GM21529 (cell line): ENCODE data around the gene GLIPR1L1.
"Not testable (repeated sequence)": the region's sequence is repeated elsewhere in the genome, so short reads cannot be mapped to it uniquely, and the experiment has no call there.

Experiments
- ATAC-seq: cut with Tn5 transposase; IDR thresholded peaks from one replicate; pipeline ENCODE4 v1.9.1; 2021; ENCODE audit not compliant: unreplicated experiment

The GLIPR1L1 gene, protein sequence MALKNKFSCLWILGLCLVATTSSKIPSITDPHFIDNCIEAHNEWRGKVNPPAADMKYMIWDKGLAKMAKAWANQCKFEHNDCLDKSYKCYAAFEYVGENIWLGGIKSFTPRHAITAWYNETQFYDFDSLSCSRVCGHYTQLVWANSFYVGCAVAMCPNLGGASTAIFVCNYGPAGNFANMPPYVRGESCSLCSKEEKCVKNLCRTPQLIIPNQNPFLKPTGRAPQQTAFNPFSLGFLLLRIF

DNA sequence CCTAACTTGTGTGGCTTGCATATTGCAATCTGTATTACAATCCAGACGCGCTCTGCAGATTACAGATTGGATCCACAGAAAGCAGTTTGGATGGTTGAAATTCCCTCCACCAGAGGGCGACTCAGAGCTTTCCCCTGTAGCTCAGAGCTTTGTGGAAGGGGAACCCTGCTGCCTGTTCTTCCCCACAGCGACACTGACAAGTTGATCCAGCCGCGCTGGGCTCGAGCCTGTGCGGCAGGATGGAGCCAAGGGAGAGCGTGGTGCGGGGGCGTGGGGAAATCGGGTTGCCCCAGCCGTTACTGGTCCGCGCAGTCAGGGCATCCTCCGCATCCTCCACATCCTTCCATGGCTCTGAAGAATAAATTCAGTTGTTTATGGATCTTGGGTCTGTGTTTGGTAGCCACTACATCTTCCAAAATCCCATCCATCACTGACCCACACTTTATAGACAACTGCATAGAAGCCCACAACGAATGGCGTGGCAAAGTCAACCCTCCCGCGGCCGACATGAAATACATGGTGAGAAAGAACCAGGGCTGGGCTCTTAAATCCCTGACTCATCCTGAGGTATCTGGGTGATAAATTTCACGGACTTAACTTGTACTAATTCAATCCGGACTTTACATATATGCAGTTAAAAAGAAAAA, at the start of gene GLIPR1L1:
GLIPR1L1 (plus strand) TSS at position 287 of the 647 bp plus-strand sequence; CDS start at position 346, 59 bp downstream.
- peak; percentile 68 for ATAC-seq

DNA sequence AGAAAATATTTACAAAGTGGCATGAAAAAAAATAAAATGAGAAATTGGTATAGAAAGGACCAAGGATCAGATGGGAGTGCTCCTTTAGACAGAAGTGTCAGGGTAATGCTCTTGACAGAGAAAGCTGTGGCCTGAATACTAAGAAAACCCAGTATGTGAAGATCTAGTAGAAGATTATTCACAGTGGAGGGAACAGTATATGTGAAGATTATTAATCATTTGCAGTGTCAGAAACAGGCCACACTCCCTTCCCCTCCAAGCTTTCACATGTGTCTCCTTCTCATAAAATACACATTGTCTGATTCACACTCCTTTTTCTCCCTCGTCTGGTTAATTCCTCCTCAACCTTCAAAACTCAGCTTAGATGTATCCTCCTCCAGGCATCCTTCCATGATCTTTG, 45.6 kb upstream of the GLIPR1L1 start:
- ATAC-seq = no peak

DNA sequence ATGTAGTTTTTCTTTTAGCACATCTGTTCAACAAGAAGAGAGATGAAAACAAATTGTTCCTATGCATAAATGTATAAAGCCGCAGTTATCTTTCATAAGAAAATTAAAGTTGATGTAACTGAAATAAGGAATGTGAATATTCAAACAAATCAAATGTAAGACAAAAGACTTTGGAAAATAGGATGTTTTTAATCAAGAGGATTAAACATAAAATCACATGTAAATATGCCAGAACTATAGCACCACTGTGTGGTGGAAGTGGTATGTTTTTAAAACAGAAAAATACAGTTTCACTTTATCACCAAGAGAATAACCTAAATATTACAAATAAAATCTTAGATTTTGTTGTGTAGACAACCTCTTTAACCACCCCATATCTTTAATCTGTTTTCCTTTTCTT, 44.7 kb upstream of the GLIPR1L1 start:
- no peak for ATAC-seq

DNA sequence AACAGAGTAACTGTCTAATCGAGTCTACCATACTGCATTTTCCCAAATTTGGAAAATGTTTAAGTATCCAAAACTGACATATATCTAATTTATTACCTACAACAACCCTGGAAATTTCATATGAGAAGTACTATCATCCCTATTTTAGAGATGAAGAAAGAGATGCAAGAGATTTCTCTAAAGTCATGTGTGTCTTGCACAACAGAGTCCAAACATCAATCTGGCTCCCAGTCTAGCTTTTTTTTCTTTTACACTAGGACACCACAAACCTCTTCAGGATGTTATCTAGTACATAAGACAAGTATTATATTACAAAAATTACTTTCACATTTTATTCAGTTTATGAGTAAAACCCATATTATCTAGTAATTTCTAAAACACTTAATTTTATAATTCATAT, 43.5 kb upstream of the GLIPR1L1 start:
- ATAC-seq = no peak

DNA sequence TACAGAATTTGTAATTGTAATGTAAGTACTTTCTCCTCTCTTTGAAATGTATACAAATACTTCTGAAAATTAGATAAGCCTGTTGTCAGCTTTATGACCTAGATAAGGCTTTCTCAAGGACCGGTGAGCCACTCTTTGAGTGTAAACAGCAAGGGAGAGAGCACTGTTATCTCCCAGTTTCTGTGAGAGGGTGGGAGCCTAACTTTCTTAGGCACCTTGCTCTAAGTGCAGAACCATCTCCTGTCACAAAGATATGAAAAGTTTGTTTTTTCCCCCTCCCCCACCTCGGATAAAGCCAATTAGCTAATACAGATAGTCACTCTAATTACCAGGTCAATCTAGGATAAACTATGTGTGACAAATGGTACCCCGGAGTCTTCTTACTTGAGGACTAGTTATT, 40.1 kb upstream of the GLIPR1L1 start:
- ATAC-seq = no peak

DNA sequence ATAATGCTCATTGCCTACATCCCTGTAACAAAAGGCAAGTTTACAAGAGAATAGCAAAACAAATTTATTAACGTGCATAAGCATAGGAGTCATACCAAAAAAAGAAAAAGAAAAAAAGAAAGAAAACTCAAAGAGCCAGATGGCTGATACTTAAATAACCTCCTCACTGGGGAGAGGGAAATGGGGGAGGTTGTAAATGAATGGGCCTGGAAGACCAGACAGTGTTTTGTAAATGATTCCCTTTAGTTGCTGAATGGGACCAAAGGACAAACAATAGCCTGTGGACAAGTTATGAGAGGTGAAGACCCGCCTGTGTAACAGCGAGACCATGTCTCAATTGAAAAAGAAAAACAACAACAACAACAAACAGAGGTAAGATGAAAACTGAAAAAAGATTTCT, 39.7 kb upstream of the GLIPR1L1 start:
- no peak for ATAC-seq

DNA sequence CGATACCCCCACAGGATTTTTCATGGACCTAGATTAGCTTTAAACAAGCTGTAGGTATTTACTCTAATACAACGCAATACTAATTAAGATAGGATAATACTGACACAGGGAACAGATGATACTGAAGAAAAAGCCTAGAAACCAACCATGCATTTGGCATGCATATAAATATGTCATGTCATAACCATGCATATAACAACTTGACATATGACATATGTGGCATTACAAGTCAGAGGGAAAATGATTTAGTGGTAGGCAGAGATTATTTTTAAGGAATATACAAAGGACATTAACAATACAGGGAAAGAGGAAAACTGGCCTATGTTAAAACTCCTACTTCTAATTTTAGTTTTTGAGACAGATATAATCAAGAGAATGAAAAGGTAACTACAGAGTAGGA, 32.2 kb upstream of the GLIPR1L1 start:
- ATAC-seq = no peak

DNA sequence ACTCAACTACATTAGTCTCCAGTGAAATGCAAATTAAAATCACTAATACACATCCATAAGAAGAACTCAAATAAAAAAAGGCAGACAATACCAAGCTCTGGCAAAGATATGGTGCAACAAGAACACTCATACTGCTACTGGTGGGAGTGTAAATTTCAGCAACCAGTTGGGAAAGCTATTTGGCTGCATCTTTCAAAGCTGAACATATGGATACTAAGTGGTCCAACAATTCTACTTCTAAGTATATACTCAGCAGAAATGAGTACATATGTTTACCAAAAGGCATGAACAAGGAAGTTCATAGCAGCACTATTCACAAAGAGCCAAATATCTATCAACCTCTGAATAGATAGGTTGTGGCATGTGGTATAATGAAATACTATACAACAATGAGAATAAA, 31.7 kb upstream of the GLIPR1L1 start:
- ATAC-seq = no peak

DNA sequence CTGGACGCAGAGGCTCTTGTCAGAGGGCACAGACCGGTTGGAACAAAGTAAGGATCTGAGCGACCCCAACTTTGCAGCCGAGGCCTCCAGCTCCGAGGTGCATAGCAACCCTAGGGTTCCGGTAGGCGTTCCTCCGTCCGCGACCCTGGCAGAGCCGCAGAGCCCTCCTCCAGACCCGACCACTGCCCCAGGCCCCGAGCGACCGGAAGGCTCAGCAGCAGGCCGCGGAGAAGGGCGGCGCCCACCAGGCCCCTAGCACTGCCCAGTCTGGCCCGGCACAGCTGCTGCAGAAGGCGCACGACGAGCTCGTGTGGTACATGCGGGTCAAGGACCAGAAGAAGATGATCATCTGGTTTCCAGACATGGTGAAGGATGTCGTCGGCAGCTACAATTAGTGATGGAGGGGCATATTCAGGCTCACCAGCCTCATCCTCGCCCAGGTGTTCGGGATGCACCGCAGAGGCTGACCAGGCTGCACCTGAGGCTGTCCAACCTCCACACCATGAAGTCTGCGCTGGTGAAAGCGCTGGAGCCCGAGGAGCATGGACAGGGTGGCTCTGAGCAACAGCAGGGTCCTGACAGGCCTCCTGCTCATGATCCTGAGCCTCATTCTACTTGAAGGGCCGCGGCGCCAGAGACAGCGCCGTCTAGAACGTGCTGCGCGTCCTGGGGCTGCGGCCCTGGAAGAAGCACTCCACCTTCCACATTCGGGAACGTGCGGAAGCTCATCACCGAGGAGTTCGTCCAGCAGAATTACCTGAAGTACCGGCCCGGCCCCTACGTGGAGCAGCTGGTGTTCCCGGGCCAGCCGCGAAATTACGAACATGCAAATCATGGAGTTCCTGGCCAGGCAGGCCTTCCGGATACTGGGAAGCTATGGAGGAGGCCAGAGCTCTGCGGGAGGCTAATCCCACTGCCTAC, 28.8 kb upstream of the GLIPR1L1 start:
- no peak for ATAC-seq

DNA sequence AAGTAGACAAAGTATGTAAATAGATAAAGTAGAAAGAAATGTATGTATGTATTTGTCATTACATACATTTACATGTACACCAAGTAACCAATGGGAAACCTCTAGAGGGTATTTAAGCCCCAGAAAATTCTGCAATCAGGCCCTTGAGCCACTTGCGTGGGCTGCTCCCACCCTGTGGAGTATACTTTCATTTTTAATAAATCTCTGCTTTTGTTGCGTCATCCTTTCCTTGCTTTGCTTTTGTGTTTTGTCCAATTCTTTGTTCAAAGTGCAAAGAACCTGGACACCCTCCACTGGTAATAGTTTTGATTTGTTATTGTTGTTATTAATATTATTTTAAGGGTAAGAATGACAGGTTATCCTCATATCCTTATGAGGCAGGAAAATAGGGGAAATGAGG, 26.2 kb upstream of the GLIPR1L1 start:
- no peak for ATAC-seq

DNA sequence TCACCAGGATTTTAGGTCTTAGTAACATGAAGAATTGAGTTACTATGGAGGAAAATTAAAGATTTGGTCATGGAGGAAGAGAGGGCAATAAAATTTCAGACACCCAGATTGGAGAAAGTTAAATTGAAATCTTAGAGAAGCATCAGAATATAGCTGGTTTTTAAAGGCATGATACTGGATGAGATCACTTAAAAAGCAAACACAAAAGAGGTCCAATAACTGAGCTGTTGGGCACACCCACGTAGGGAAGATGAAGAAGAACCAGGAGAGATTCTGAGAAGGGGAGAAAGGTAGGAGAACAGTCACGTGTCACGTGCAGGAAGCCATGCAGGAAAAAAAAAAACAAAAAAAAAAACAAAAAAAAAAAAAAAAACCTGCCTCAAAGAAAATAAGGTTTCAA, 23.1 kb upstream of the GLIPR1L1 start:
- no peak for ATAC-seq

DNA sequence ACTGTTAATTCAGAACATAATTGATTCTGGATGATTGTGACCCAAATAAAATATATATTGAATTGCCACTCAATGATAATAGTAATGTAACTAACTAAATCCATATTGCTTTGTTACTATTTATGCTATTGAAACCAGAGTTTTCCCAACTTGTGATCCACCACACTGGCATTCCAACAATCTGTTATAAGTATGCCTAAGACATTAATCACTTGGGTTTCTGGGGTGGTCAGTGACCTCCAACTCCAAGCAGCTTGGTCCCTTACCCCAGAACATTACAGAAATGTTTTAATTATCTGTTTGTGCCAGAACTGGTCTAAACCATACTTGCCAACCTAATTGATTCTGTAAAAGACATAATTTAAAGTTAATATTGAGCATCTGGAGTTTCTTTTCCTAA, 19.0 kb upstream of the GLIPR1L1 start:
- no peak for ATAC-seq

DNA sequence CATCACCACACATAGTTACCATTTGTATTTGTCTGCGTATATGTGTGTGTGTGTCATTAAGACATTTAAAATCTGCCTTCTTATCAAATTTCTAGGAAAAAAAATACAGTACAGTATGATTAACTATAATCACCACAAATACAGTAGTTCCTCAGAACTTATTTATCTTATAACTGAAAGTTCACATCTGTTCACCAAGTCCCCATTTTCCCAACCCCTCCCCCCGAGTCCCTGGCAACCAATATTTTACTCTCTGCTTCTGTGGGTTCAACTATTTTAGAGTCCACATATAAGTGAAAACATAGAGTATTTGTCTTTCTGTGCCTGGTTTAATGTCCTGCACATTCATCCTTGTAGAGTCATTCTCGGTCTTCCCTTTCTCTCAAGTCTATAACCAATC, 16.7 kb upstream of the GLIPR1L1 start:
- ATAC-seq = no peak

DNA sequence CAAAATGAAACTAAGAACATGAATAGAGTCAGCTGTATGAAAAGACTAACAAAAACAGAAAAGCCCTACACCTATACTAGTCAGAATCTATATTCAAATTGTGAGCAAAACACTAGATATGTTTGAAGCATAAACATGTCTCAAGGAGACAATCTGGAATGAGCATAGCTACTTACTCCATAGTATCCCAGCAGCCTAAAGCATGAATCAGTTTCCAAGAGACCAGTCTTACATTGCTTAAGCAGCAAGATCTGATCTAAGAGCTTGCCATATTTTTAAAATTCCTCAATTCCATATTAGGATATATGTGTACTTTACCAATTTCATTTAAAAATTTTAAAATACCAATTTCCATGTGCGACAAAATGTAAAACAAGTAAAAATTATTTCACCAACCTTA, 12.0 kb upstream of the GLIPR1L1 start:
- no peak for ATAC-seq

DNA sequence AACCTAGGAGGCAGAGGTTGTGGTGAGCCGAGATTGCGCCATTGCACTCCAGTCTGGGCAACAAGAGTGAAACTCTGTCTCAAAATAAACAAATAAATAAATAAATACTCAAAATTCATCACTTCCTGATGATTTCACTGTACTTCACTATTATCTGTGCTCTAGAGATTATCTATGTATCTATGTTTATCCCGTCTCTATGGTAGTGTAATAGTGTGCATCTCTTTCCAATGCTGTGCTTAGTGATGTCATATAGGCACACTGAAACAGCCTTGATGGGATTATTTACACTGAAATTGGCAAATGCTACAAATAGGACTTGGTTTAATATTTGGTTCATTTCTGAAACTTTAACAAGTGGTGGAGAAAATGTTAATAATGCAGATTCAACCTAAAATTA, 10.8 kb upstream of the GLIPR1L1 start:
- ATAC-seq = no peak

DNA sequence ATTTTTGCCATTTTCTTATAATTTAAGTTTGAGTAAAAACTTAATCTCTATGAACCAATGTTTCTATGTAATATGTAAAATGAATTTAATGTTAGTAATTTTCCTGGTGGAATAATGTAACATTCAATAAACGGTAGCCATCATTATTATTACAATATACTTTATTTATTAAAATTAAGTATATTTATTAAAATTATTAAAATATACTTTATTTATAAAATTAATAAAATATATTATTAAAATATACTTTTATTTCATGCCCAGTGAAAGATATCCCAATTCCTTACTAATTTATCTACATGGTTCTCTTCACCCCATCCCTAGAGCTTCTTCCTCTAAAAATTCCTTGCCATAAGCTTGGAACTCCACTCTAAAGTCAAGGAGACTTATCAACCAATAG, 6.8 kb upstream of the GLIPR1L1 start:
- ATAC-seq = no peak

DNA sequence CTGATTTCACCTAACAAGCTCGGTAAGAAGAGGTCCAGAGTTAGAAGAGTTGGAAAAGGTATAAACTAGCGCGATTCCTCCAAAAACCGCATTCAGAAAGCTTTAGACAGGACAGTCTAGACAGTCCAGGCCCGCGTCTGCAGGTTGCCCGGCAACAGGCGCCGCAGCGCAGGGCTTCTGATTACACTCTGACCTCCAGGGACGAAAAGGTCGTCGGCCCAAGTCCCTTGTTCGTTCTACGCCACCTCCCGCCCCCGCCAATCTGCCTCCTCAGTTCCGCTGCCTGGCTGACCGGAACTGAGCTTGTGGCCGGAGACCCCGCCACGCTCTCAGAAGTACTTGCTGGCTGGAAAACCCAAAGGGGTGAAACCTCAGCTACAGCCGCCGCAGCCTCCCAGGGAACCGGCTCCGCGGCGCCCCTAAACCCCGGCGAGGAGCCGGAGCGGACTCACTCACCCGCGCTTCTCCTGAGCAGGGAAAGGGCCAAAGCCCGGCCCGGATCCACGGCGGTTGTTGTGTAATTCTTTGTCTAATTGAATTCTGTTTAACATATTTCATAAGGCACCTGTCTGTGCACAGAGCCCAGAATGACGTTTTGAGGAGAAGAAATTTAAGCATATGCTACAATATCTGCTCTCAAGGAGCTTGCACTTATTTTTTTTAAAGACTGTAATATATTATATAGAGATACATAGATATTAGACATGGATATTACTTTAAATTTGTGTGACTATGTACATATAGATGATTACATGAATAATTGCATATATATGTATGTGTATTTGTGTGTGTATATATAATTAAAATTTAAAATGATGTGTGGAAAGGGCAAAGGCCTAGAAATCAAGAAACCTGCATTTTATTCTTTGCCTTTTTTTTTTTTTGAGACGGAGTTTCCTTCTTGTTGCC, 4.3 kb upstream of the GLIPR1L1 start, which contains the start of gene CAPS2:
CAPS2 (minus strand) TSS at position 407 of the 909 bp plus-strand sequence. CDS start 3,826 bp downstream, outside the sequence.
- peak; percentile 90 for ATAC-seq

DNA sequence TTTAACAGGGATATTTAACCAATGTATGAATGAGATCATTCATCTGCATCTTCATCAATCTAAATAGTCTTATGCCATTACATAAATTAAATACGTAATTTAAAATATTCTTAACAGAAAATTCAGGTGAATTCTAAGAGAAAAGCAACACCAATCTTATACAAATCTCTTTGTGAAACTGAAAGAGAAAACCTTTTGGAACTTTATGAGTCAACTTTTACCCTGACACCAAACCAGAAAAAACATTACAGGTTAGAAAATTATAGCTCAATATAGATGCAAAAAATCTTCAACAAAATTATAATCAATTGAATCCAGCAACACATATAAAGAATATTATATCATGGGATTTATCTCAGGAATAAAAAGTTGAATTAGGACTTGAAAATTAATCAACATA, 3.4 kb downstream of the GLIPR1L1 start:
- peak; percentile 54 for ATAC-seq

DNA sequence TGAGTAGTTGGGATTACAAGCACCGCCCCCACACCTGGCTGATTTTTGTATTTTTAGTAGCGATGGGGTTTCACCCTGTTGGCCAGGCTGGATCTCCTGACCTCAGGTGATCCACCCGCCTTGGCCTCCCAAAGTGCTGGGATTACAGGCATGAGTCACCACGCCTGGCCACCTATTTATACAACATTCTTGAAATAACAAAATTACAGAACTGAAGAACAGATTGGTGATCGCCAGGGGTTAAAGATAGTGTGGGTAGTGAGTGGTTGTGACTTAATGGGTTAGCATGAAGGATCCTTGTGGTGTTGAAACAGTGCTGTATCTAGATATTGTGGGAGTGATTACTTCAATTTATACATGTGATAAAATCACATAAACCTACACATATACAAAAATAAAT, 7.4 kb downstream of the GLIPR1L1 start:
- no peak for ATAC-seq

DNA sequence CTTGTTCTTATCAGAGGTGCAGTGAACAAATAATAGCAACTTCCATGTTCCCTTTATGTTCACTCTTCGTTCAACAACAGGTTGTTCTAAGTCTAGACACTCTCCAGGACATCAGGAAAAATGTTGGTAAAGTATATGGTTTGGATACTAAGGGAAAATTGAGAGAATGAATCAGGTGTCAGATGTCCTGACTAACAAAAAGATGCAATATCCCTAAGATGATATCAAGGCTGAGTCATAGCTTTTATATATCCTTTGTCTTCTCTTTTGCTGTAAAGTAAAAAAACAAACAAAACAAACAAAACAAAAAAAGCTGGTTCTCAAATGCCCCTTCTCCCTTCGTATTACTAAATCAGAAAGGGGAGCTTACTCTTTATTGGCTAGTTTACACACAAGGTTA, 11.1 kb downstream of the GLIPR1L1 start:
- ATAC-seq = no peak

DNA sequence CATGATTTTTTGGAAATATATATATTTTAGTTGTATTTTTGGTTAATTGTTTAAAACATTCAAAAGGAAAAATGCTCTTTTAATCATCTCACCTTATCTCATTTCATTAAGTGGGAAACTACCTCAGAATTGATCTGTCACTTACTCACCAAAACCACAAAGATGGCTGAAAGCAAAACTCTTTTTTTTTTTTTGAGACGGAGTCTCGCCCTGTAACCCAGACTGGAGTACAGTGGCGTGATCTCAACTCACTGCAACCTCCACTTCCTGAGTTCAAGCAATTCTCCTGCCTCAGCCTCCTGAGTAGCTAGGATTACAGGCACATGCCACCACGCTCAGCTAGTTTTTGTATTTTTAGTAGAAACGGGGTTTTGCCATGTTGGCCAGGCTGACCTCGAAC, 11.7 kb downstream of the GLIPR1L1 start:
- ATAC-seq = not testable (repeated sequence)
